GM19035 (cell line): ENCODE measurements around the gene AGPAT4.

Experiments
- ATAC-seq: cut with Tn5 transposase; IDR thresholded peaks from one replicate; pipeline ENCODE4 v1.9.1; 2021; ENCODE audit not compliant: unreplicated experiment

AGPAT4 gene

DNA sequence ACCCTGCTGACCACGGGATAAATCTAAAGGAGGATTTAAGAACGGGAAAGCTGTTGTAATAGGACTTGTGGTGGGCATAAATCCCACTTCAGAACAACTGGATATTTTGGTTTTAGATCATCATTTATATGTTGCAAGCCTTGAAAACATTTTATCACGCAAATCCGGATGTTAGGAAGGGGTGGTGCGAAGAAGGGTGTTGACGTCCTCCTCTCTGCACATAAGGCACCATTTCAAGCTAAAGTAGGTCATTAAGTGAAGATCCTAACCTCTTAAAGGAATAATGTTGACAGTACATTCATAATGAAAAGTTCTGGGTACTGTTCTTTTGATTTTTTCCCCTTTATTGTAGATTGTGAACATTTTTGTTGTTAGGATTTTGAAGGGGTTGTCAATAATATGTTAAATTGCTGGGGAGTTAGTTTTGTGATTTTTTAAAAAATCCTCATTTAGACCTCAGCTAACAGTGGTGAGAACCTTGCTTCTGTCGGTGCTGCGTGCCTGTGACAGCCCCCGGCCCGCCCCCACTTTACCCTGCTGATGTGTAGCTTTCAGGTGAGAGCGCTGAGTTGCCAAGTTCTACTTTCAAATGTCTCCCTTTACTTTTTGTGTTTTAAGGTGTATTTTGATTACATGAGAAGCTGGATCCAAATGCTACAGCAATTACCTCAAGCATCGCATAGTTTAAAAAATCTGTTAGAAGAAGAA lies 193.4 kb downstream of the AGPAT4 start:
- no peak for ATAC-seq
